Measurements from ENCODE around the gene AP1S2.
A peak's percentile ranks its signal among the peaks of the same experiment; 100 is the strongest.

Gene AP1S2

GRCh38 chrX:15816886-15817285 is 37.7 kb downstream of the AP1S2 start:
- H3K4me1 ChIP-seq (ENCODE audit: control insufficient read depth, insufficient read depth, low read length) = no peaks in the 10 kb centered on the region
- no peak overlapping the region for H3K9ac ChIP-seq (ENCODE audit: low read length)
- H3K4me3 ChIP-seq (ENCODE audit: low read length) = no peak overlapping the region
- peaks cover 6% of the 10 kb centered on the region for H3K36me3 ChIP-seq (ENCODE audit: control insufficient read depth, insufficient read depth, low read length)
- no peaks in the 10 kb centered on the region for H3K27me3 ChIP-seq (ENCODE audit: control insufficient read depth, insufficient read depth, low read length)
- H3K27ac ChIP-seq (ENCODE audit: low read depth, low read length) = no peak overlapping the region

- H3K27ac ChIP-seq (ENCODE audit: low read depth, low read length) = no peak overlapping the region
Measured at GRCh38 chrX:15816438-15816809, 38.2 kb downstream of the AP1S2 start.

GRCh38 chrX:15815779-15816437 is 38.7 kb downstream of the AP1S2 start:
- H3K4me1 ChIP-seq (ENCODE audit: control insufficient read depth, insufficient read depth, low read length) = no peaks in the 10 kb centered on the region
- peaks cover 6% of the 10 kb centered on the region for H3K36me3 ChIP-seq (ENCODE audit: control insufficient read depth, insufficient read depth, low read length)
- no peak overlapping the region for H3K4me3 ChIP-seq (ENCODE audit: low read length)
- no peaks in the 10 kb centered on the region for H3K27me3 ChIP-seq (ENCODE audit: control insufficient read depth, insufficient read depth, low read length)
- H3K27ac ChIP-seq (ENCODE audit: low read depth, low read length) = no peak overlapping the region
- H3K9ac ChIP-seq (ENCODE audit: low read length) = no peak overlapping the region

More at GRCh38 chrX:15816438-15816809, 38.2 kb downstream of the AP1S2 start:
- Histone ChIP-seq H3K27me3 (ENCODE audit: control insufficient read depth, insufficient read depth, low read length) (no peaks in the 10 kb centered on the region), H3K4me3 (ENCODE audit: low read length) (no peak overlapping the region), H3K4me1 (ENCODE audit: control insufficient read depth, insufficient read depth, low read length) (no peaks in the 10 kb centered on the region), H3K9ac (ENCODE audit: low read length) (no peak overlapping the region), H3K36me3 (ENCODE audit: control insufficient read depth, insufficient read depth, low read length) (peaks cover 6% of the 10 kb centered on the region)

GRCh38 chrX:15814771-15815365 is 39.7 kb downstream of the AP1S2 start:
- Histone ChIP-seq H3K27me3 (ENCODE audit: control insufficient read depth, insufficient read depth, low read length) (no peaks in the 10 kb centered on the region), H3K4me3 (ENCODE audit: low read length) (no peak overlapping the region), H3K27ac (ENCODE audit: low read depth, low read length) (no peak overlapping the region), H3K36me3 (ENCODE audit: control insufficient read depth, insufficient read depth, low read length) (peaks cover 9% of the 10 kb centered on the region), H3K9ac (ENCODE audit: low read length) (no peak overlapping the region), H3K4me1 (ENCODE audit: control insufficient read depth, insufficient read depth, low read length) (no peaks in the 10 kb centered on the region)

- Histone ChIP-seq H3K36me3 (ENCODE audit: control insufficient read depth, insufficient read depth, low read length) (peaks cover 15% of the 10 kb centered on the region), H3K27ac (ENCODE audit: low read depth, low read length) (no peak overlapping the region), H3K4me1 (ENCODE audit: control insufficient read depth, insufficient read depth, low read length) (no peaks in the 10 kb centered on the region), H3K9ac (ENCODE audit: low read length) (no peak overlapping the region), H3K27me3 (ENCODE audit: control insufficient read depth, insufficient read depth, low read length) (no peaks in the 10 kb centered on the region), H3K4me3 (ENCODE audit: low read length) (no peak overlapping the region)
Measured at GRCh38 chrX:15813416-15813815, 41.2 kb downstream of the AP1S2 start.

- no peak overlapping the region for H3K4me3 ChIP-seq (ENCODE audit: low read length)
- H3K27ac ChIP-seq (ENCODE audit: low read depth, low read length) = no peak overlapping the region
- H3K4me1 ChIP-seq (ENCODE audit: control insufficient read depth, insufficient read depth, low read length) = no peaks in the 10 kb centered on the region
- peaks cover 15% of the 10 kb centered on the region for H3K36me3 ChIP-seq (ENCODE audit: control insufficient read depth, insufficient read depth, low read length)
- H3K27me3 ChIP-seq (ENCODE audit: control insufficient read depth, insufficient read depth, low read length) = no peaks in the 10 kb centered on the region
- H3K9ac ChIP-seq (ENCODE audit: low read length) = no peak overlapping the region
Measured at GRCh38 chrX:15812192-15812938, 42.2 kb downstream of the AP1S2 start.

GRCh38 chrX:15808254-15808653 is 46.4 kb downstream of the AP1S2 start:
- Histone ChIP-seq H3K4me3 (ENCODE audit: low read length) (no peak overlapping the region), H3K27ac (ENCODE audit: low read depth, low read length) (no peak overlapping the region), H3K27me3 (ENCODE audit: control insufficient read depth, insufficient read depth, low read length) (no peaks in the 10 kb centered on the region), H3K36me3 (ENCODE audit: control insufficient read depth, insufficient read depth, low read length) (peaks cover 16% of the 10 kb centered on the region), H3K9ac (ENCODE audit: low read length) (no peak overlapping the region), H3K4me1 (ENCODE audit: control insufficient read depth, insufficient read depth, low read length) (no peaks in the 10 kb centered on the region)

- no peaks in the 10 kb centered on the region for H3K27me3 ChIP-seq (ENCODE audit: control insufficient read depth, insufficient read depth, low read length)
- no peak overlapping the region for H3K9ac ChIP-seq (ENCODE audit: low read length)
- H3K27ac ChIP-seq (ENCODE audit: low read depth, low read length) = no peak overlapping the region
- H3K36me3 ChIP-seq (ENCODE audit: control insufficient read depth, insufficient read depth, low read length) = peaks cover 11% of the 10 kb centered on the region
- no peak overlapping the region for H3K4me3 ChIP-seq (ENCODE audit: low read length)
- no peaks in the 10 kb centered on the region for H3K4me1 ChIP-seq (ENCODE audit: control insufficient read depth, insufficient read depth, low read length)
Measured at GRCh38 chrX:15804563-15804962, 50.0 kb downstream of the AP1S2 start.

- H3K36me3 ChIP-seq (ENCODE audit: control insufficient read depth, insufficient read depth, low read length) = no peaks in the 10 kb centered on the region
- H3K4me3 ChIP-seq (ENCODE audit: low read length) = no peak overlapping the region
- no peak overlapping the region for H3K27ac ChIP-seq (ENCODE audit: low read depth, low read length)
- no peak overlapping the region for H3K9ac ChIP-seq (ENCODE audit: low read length)
- no peaks in the 10 kb centered on the region for H3K27me3 ChIP-seq (ENCODE audit: control insufficient read depth, insufficient read depth, low read length)
- H3K4me1 ChIP-seq (ENCODE audit: control insufficient read depth, insufficient read depth, low read length) = no peaks in the 10 kb centered on the region
Measured at GRCh38 chrX:15797707-15798106, 56.9 kb downstream of the AP1S2 start.

GRCh38 chrX:15790769-15791290 is 63.8 kb downstream of the AP1S2 start:
- H3K4me3 ChIP-seq (ENCODE audit: low read length) = peak overlapping the region; percentile 76
- H3K4me1 ChIP-seq (ENCODE audit: control insufficient read depth, insufficient read depth, low read length) = no peaks in the 10 kb centered on the region
- peak overlapping the region; percentile 33 for H3K27ac ChIP-seq (ENCODE audit: low read depth, low read length)
- H3K36me3 ChIP-seq (ENCODE audit: control insufficient read depth, insufficient read depth, low read length) = no peaks in the 10 kb centered on the region
- peak overlapping the region; percentile 16 for H3K9ac ChIP-seq (ENCODE audit: low read length)
- no peaks in the 10 kb centered on the region for H3K27me3 ChIP-seq (ENCODE audit: control insufficient read depth, insufficient read depth, low read length)

GRCh38 chrX:15789979-15790768 is 64.4 kb downstream of the AP1S2 start, which contains the start of gene ZRSR2:
Gene ZRSR2 (plus strand): TSS chrX:15790484. CDS start chrX:15790496, 12 bp downstream.
- Histone ChIP-seq H3K27ac (ENCODE audit: low read depth, low read length) (peak within 1 kb of the TSS; percentile 33), H3K9ac (ENCODE audit: low read length) (peak within 1 kb of the TSS; percentile 35), H3K4me3 (ENCODE audit: low read length) (peak within 1 kb of the TSS; percentile 76), H3K27me3 (ENCODE audit: control insufficient read depth, insufficient read depth, low read length) (no peaks in the 10 kb centered on the region), H3K4me1 (ENCODE audit: control insufficient read depth, insufficient read depth, low read length) (no peaks in the 10 kb centered on the region), H3K36me3 (ENCODE audit: control insufficient read depth, insufficient read depth, low read length) (no peaks in the 10 kb centered on the region)

- Histone ChIP-seq H3K36me3 (ENCODE audit: control insufficient read depth, insufficient read depth, low read length) (no peaks in the 10 kb centered on the region), H3K27me3 (ENCODE audit: control insufficient read depth, insufficient read depth, low read length) (no peaks in the 10 kb centered on the region), H3K27ac (ENCODE audit: low read depth, low read length) (no peak overlapping the region), H3K4me3 (ENCODE audit: low read length) (no peak overlapping the region), H3K4me1 (ENCODE audit: control insufficient read depth, insufficient read depth, low read length) (no peaks in the 10 kb centered on the region), H3K9ac (ENCODE audit: low read length) (no peak overlapping the region)
Measured at GRCh38 chrX:15786915-15787314, 67.7 kb downstream of the AP1S2 start.
